Liver (tissue), 9 donors: Measurements from ENCODE around the gene SP7. TPM values are rescaled to one million over a fixed set of nuclear protein-coding genes. Genes with fewer than 3 reads are reported as not detected.

Source experiments
- DNase-seq: peaks from one replicate; pipeline ENCODE4 v3.0.0-alpha.2; 2017; ENCODE audit warnings: low spot score
- H3K27ac ChIP-seq, 2 donors: one replicate each; pipeline ENCODE4 v1.7.0; 2013; ENCODE audit warnings: inconsistent platforms in 2 of 2, low read length in 2 of 2, control low read depth in 1 of 2, low read depth in 1 of 2, mild to moderate bottlenecking in 1 of 2
- H3K27me3 ChIP-seq, 4 donors: one replicate each; pipeline versions ENCODE4 v1.6.1 to v1.7.0; 2013; ENCODE audit warnings: low read length in 3 of 4, inconsistent platforms in 1 of 4, mild to moderate bottlenecking in 1 of 4, moderate library complexity in 1 of 4; ENCODE audit not compliant: control insufficient read depth in 4 of 4, insufficient read depth in 4 of 4
- H3K36me3 ChIP-seq, 4 donors: one replicate each; pipeline versions ENCODE4 v1.6.1 to v1.7.0; 2013; ENCODE audit warnings: low read length in 3 of 4, mild to moderate bottlenecking in 3 of 4, low read depth in 1 of 4, moderate library complexity in 1 of 4; ENCODE audit not compliant: control insufficient read depth in 4 of 4, insufficient read depth in 3 of 4
- H3K4me1 ChIP-seq, 4 donors: one replicate each; pipeline versions ENCODE4 v1.6.1 to v1.7.0; 2013; ENCODE audit warnings: low read length in 3 of 4, mild to moderate bottlenecking in 3 of 4, moderate library complexity in 1 of 4; ENCODE audit not compliant: control insufficient read depth in 4 of 4, insufficient read depth in 4 of 4
- H3K4me3 ChIP-seq, 3 donors: one replicate each; pipeline versions ENCODE4 v1.6.1 to v1.7.0; 2013; ENCODE audit warnings: low read length in 3 of 3, control low read depth in 1 of 3, low read depth in 1 of 3, mild to moderate bottlenecking in 1 of 3
- H3K9ac ChIP-seq, 2 donors: one replicate each; pipeline ENCODE4 v1.7.0; 2013; ENCODE audit warnings: low read length in 2 of 2, mild to moderate bottlenecking in 2 of 2, moderate library complexity in 2 of 2, control low read depth in 1 of 2, low read depth in 1 of 2
- H3K9me3 ChIP-seq, 4 donors: one replicate each; pipeline versions ENCODE4 v1.6.1 to v1.7.0; 2013; ENCODE audit warnings: low read length in 3 of 4; ENCODE audit not compliant: control insufficient read depth in 4 of 4
- CTCF ChIP-seq: fragments of 150-350 bp; IDR thresholded peaks from 2 replicates; pipeline ENCODE4 v1.5.1; 2017; ENCODE audit warnings: improper control_type of control experiment, low read depth, low read length; ENCODE audit not compliant: missing input control
- EGR1 ChIP-seq, 2 donors: IDR thresholded peaks; 2 replicates each; pipeline ENCODE4 v1.6.1; 2016 to 2018; ENCODE audit warnings: antibody characterized with exemption in 2 of 2, low read depth in 2 of 2
- FOXA1 ChIP-seq: IDR thresholded peaks from 2 replicates; pipeline ENCODE4 v1.6.1; 2016; ENCODE audit warnings: antibody characterized with exemption
- FOXA2 ChIP-seq: IDR thresholded peaks from 2 replicates; pipeline ENCODE4 v1.6.1; 2016; ENCODE audit warnings: antibody characterized with exemption
- GABPA ChIP-seq, 2 donors: IDR thresholded peaks in 1 of 2; conservative IDR thresholded peaks in 1 of 2; 2 replicates each; pipeline ENCODE4 v1.6.1; 2016; ENCODE audit warnings: antibody characterized with exemption in 2 of 2, mild to moderate bottlenecking in 1 of 2, moderate library complexity in 1 of 2
- MAX ChIP-seq: IDR thresholded peaks from 2 replicates; pipeline ENCODE4 v1.6.1; 2016; ENCODE audit warnings: antibody characterized with exemption
- NR2F2 ChIP-seq: IDR thresholded peaks from 2 replicates; pipeline ENCODE4 v1.6.1; 2016; ENCODE audit warnings: antibody characterized with exemption
- RAD21 ChIP-seq, 2 donors: IDR thresholded peaks; 2 replicates each; pipeline ENCODE4 v1.6.1; 2016; ENCODE audit warnings: antibody characterized with exemption in 2 of 2, mild to moderate bottlenecking in 2 of 2
- REST ChIP-seq: IDR thresholded peaks from 2 replicates; pipeline ENCODE4 v1.6.1; 2016; ENCODE audit warnings: antibody characterized with exemption, mild to moderate bottlenecking
- RXRA ChIP-seq, 2 donors: IDR thresholded peaks; 2 replicates each; pipeline ENCODE4 v1.6.1; 2017 to 2018; ENCODE audit warnings: antibody characterized with exemption in 2 of 2, mild to moderate bottlenecking in 1 of 2
- TAF1 ChIP-seq: conservative IDR thresholded peaks from 2 replicates; pipeline ENCODE4 v1.6.1; 2016; ENCODE audit warnings: antibody characterized with exemption, mild to moderate bottlenecking
- YY1 ChIP-seq: IDR thresholded peaks from 2 replicates; pipeline ENCODE4 v1.6.1; 2016; ENCODE audit warnings: antibody characterized with exemption, mild to moderate bottlenecking
- ZBTB33 ChIP-seq: IDR thresholded peaks from 2 replicates; pipeline ENCODE4 v1.6.1; 2016; ENCODE audit warnings: antibody characterized with exemption
- WGBS: extraction: QIAGEN DNeasy Blood & Tissue Kit; methylation state at CpG from one replicate; pipeline ENCODE4 v1.1.7; 2013; 5-methylcytosine and 5-hydroxymethylcytosine counted together
- polyA plus RNA-seq, 2 donors: library from polyadenylated mRNA; stranded (reverse) in 1 of 2; unstranded in 1 of 2; fragments of 200-250 nt in 1 of 2; fragments of >200 nt in 1 of 2; fragmentation: Nextera tagmentation in 1 of 2; extraction: Ambion mirVana in 1 of 2; gene quantifications; one replicate each; pipeline versions ENCODE4 v1.2.1 to v1.2.3, GENCODE V29; 2013 to 2015
- total RNA-seq, 2 donors: library from RNA; depleted of rRNA; stranded (reverse); fragments of >200 nt; gene quantifications; one replicate each; pipeline ENCODE4 v1.2.3, GENCODE V29; 2014
- donor health status: healthy.
- donor health status: healthy.
- donor health status: healthy.
- donor health status: healthy.
- donor health status: healthy.

Gene SP7
- total and polyA plus RNA-seq, 4 donors: not detected

- no peak for TF ChIP-seq REST
- no peak for TF ChIP-seq FOXA2
- no peak for TF ChIP-seq YY1
- TF ChIP-seq RXRA (IDR thresholded peaks at IDR 0.05): no peak
- TF ChIP-seq EGR1 (IDR thresholded peaks at IDR 0.05; ENCODE audit: low read depth in 2 of 2): no peak
- TF ChIP-seq MAX: no peak
- no peak for TF ChIP-seq FOXA1
- TF ChIP-seq GABPA (IDR thresholded peaks at IDR 0.05 in 1 of 2, conservative IDR thresholded peaks at IDR 0.05 in 1 of 2): no peak
Observed at GRCh38 chr12:53328043-53328435, 8.1 kb downstream of the SP7 start (continued).

GRCh38 chr12:53327435-53328042 lies 8.6 kb downstream of the SP7 start:
- no peak for DNase-seq
- 82% methylated on average over 3 of the region's 3 CpGs for WGBS
- no peak overlapping the region for H3K9ac ChIP-seq
- no peaks in the 10 kb centered on the region for H3K36me3 ChIP-seq
- H3K27me3 ChIP-seq: no peaks in the 10 kb centered on the region
- H3K4me3 ChIP-seq: no peak overlapping the region
- H3K4me1 ChIP-seq: peaks cover 0 to 22% (median 12%) of the 10 kb centered on the region in 4 donors
- H3K27ac ChIP-seq: no peak overlapping the region
- no peaks in the 10 kb centered on the region for H3K9me3 ChIP-seq
- peak; percentile 27 for TF ChIP-seq CTCF
- no peak for TF ChIP-seq NR2F2
- peak; percentile 60 to 64 for TF ChIP-seq RAD21 (IDR thresholded peaks at IDR 0.05)
- TF ChIP-seq RXRA (IDR thresholded peaks at IDR 0.05): peak in 1 of 2 donors; percentile 14
- TF ChIP-seq ZBTB33: no peak
- no peak for TF ChIP-seq EGR1 (IDR thresholded peaks at IDR 0.05; ENCODE audit: low read depth in 2 of 2)
- no peak for TF ChIP-seq TAF1
